RWPE2 (cell line): ENCODE data around the gene SLC27A5.
"Not testable (repeated sequence)": the region's sequence is repeated elsewhere in the genome, so short reads cannot be mapped to it uniquely, and the experiment has no call there.

ENCODE experiments used
- ATAC-seq: fragments of 200-7000 bp; cut with Tn5 transposase; 3 replicates; pipeline ENCODE4 v1.9.1; 2021; ENCODE audit warnings: low read depth
- DNase-seq: peaks from one replicate; pipeline ENCODE4 v3.0.0-alpha.2; 2020; ENCODE audit warnings: low spot score
- H3K27ac ChIP-seq: fragments of 450-650 bp; 2 replicates; pipeline ENCODE4 v1.5.1; 2017; ENCODE audit warnings: mild to moderate bottlenecking; ENCODE audit not compliant: poor library complexity, severe bottlenecking
- H3K27me3 ChIP-seq: fragments of 250-450 bp; sonication (Bioruptor Pico); 2 replicates; pipeline ENCODE4 v1.5.1; 2021; ENCODE audit warnings: mild to moderate bottlenecking, moderate library complexity; ENCODE audit not compliant: insufficient read depth, poor library complexity, severe bottlenecking
- H3K36me3 ChIP-seq: fragments of 250-450 bp; sonication (Bioruptor Pico); 2 replicates; pipeline ENCODE4 v1.5.1; 2020; ENCODE audit warnings: low read depth, mild to moderate bottlenecking, moderate library complexity
- H3K4me1 ChIP-seq: fragments of 250-450 bp; sonication (Bioruptor Pico); 2 replicates; pipeline ENCODE4 v1.5.1; 2021; ENCODE audit warnings: mild to moderate bottlenecking, moderate library complexity; ENCODE audit not compliant: insufficient read depth, poor library complexity, severe bottlenecking
- H3K4me3 ChIP-seq: fragments of 250-450 bp; sonication (Bioruptor Pico); 2 replicates; pipeline ENCODE4 v1.5.1; 2021; ENCODE audit warnings: mild to moderate bottlenecking, moderate library complexity; ENCODE audit not compliant: severe bottlenecking
- H3K9me3 ChIP-seq: fragments of 250-450 bp; sonication (Bioruptor Pico); 2 replicates; pipeline ENCODE4 v1.5.1; 2021; ENCODE audit warnings: mild to moderate bottlenecking, moderate library complexity; ENCODE audit not compliant: severe bottlenecking
- CTCF ChIP-seq: fragments of 450-650 bp; IDR thresholded peaks from one replicate; pipeline ENCODE4 v1.5.1; 2017; ENCODE audit warnings: mild to moderate bottlenecking, moderate library complexity; ENCODE audit not compliant: poor library complexity, severe bottlenecking

Gene SLC27A5

GRCh38 chr19:58545286-58546018 lies 33.7 kb upstream of the SLC27A5 start:
- Histone ChIP-seq H3K9me3 (no peaks in the 10 kb centered on the region), H3K27ac (peak overlapping the region; percentile 80), H3K4me1 (peaks cover 5% of the 10 kb centered on the region), H3K36me3 (peaks cover 55% of the 10 kb centered on the region), H3K4me3 (peak overlapping the region; percentile 82), H3K27me3 (no peaks in the 10 kb centered on the region)
- TF ChIP-seq CTCF = no peak
- no peak for DNase-seq
- no peak for ATAC-seq

DNA sequence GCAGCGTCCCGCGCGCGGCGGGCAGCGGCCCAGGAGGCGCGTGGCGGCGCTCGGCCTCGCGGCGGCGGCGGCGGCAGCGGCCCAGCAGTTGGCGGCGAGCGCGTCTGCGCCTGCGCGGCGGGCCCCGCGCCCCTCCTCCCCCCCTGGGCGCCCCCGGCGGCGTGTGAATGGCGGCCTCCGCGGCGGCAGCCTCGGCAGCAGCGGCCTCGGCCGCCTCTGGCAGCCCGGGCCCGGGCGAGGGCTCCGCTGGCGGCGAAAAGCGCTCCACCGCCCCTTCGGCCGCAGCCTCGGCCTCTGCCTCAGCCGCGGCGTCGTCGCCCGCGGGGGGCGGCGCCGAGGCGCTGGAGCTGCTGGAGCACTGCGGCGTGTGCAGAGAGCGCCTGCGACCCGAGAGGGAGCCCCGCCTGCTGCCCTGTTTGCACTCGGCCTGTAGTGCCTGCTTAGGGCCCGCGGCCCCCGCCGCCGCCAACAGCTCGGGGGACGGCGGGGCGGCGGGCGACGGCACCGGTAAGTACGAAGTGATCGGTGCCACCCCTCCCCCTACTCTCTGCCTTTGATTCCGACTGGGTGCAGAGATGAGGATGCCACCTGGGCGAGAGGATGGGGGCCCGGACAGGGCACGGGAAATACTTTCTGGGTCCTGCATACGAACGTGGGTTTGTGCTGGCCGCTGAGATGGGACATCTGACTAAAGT lies 32.9 kb upstream of the SLC27A5 start:
- TF ChIP-seq CTCF = no peak
- H3K9me3 ChIP-seq = no peaks in the 10 kb centered on the region
- peaks cover 48% of the 10 kb centered on the region for H3K36me3 ChIP-seq
- peaks cover 5% of the 10 kb centered on the region for H3K4me1 ChIP-seq
- peak overlapping the region; percentile 82 for H3K4me3 ChIP-seq
- peak overlapping the region; percentile 80 for H3K27ac ChIP-seq
- ATAC-seq (no peak), DNase-seq (no peak)
- no peaks in the 10 kb centered on the region for H3K27me3 ChIP-seq

DNA sequence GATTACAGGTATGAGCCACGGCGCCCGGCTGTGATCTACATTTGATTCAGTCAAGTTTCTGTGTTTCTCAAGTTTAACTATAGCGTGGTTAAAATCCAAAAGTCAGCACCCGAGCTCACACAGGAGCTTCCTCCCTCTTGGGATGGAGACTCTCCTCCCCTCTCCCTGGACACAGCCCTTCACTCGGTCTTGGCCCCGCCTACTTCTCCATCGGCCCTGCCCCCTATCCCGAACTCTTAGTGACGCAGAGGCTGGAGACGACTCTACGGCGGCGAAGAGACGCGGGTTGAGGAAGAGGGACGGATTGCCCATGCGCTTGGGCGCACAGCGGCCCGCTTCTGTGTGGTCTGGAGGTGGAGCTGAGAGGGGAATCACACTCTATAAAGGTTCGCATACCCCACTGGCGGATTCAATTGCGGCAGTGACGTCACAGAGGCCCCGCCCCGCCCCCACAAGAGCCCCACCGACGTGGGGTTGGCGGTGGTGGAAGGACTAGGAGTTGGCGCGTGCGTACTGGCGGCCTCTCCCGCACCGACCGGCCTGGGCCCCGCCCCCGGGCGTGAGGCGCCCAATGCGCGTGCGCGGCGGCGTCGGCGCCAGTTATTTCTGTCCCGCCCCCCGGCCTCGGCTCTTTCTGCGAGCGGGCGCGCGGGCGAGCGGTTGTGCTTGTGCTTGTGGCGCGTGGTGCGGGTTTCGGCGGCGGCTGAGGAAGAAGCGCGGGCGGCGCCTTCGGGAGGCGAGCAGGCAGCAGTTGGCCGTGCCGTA lies 32.2 kb upstream of the SLC27A5 start, which contains the start of gene TRIM28:
TSS of gene TRIM28 (plus strand) at position 239 of the 765 bp plus-strand sequence. CDS start 694 bp downstream, outside the sequence.
- ATAC-seq (peak; percentile 93), DNase-seq (peak; percentile 96)
- H3K9me3 ChIP-seq = no peaks in the 10 kb centered on the region
- peaks cover 5% of the 10 kb centered on the region for H3K4me1 ChIP-seq
- no peak for TF ChIP-seq CTCF
- peak within 1 kb of the TSS; percentile 82 for H3K4me3 ChIP-seq
- no peaks in the 10 kb centered on the region for H3K27me3 ChIP-seq
- peak within 1 kb of the TSS; percentile 80 for H3K27ac ChIP-seq
- peaks cover 40% of the 10 kb centered on the region for H3K36me3 ChIP-seq

- H3K27ac ChIP-seq = peak overlapping the region; percentile 80
- H3K4me3 ChIP-seq = not testable (repeated sequence)
Observed at GRCh38 chr19:58542641-58543372, 31.0 kb upstream of the SLC27A5 start.

DNA sequence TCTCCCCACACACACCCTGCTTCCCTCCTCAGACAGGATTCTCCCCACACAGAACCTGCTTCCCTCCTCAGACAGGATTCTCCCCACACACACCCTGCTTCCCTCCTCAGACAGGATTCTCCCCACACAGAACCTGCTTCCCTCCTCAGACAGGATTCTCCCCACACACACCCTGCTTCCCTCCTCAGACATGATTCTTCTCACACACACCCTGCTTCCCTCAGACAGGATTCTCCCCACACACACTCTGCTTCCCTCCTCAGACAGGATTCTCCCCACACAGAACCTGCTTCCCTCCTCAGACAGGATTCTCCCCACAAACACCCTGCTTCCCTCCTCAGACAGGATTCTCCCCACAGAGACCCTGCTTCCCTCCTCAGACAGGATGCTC lies 27.4 kb upstream of the SLC27A5 start:
- not testable (repeated sequence) for H3K9me3 ChIP-seq, H3K4me3 ChIP-seq, H3K27ac ChIP-seq, H3K27me3 ChIP-seq, DNase-seq, ATAC-seq, H3K4me1 ChIP-seq, H3K36me3 ChIP-seq

More at GRCh38 chr19:58542641-58543372, 31.0 kb upstream of the SLC27A5 start:
- ATAC-seq, H3K4me1 ChIP-seq, H3K9me3 ChIP-seq, H3K27me3 ChIP-seq, DNase-seq: not testable (repeated sequence)
- H3K36me3 ChIP-seq = peaks cover 28% of the 10 kb centered on the region
